Thoracic aorta (tissue), 2 donors: ENCODE results near the gene SLC44A3. TPM values are rescaled to one million over a fixed set of nuclear protein-coding genes. Genes with fewer than 3 reads are reported as not detected.

ENCODE experiments used
- ATAC-seq: fragments of 150-250 bp; one replicate; pipeline ENCODE4 v1.8.0; 2017; ENCODE audit warnings: low read depth; ENCODE audit not compliant: insufficient number of reproducible peaks, low FRiP score
- DNase-seq: peaks from one replicate; pipeline ENCODE4 v3.0.0-alpha.2; 2020; ENCODE audit warnings: low spot score
- H3K27ac ChIP-seq, 2 donors: fragments of 200-600 bp; sonication (generic); 1 replicate in 1 of 2; 2 replicates in 1 of 2; pipeline ENCODE4 v1.5.1; 2016; ENCODE audit warnings: mild to moderate bottlenecking in 2 of 2, moderate library complexity in 2 of 2
- H3K27me3 ChIP-seq: fragments of 200-600 bp; sonication (generic); replicated peaks from 2 replicates; pipeline ENCODE4 v1.6.0; 2016; ENCODE audit warnings: mild to moderate bottlenecking; ENCODE audit not compliant: insufficient read depth
- H3K36me3 ChIP-seq: fragments of 200-600 bp; sonication (generic); one replicate; pipeline ENCODE4 v1.5.1; 2016
- H3K4me1 ChIP-seq, 2 donors: fragments of 200-600 bp; sonication (generic); 1 replicate in 1 of 2; 2 replicates in 1 of 2; pipeline versions ENCODE4 v1.5.1 to v1.6.0; 2016; ENCODE audit warnings: low read depth in 2 of 2, mild to moderate bottlenecking in 1 of 2; ENCODE audit not compliant: control insufficient read depth in 1 of 2
- H3K4me3 ChIP-seq: fragments of 200-600 bp; sonication (generic); 2 replicates; pipeline ENCODE4 v1.5.1; 2016; ENCODE audit warnings: mild to moderate bottlenecking
- H3K9me3 ChIP-seq: fragments of 200-600 bp; sonication (generic); 2 replicates; pipeline ENCODE4 v1.5.1; 2016
- total RNA-seq, 2 donors: library from RNA; depleted of rRNA; stranded (reverse); fragments of >200 nt; gene quantifications; one replicate each; pipeline versions ENCODE4 v1.1.0 to v1.2.3, GENCODE V29; 2016
- TF ChIP-seq, protein P1 (sequence below): fragments of 200-600 bp; sonication (generic); IDR thresholded peaks from one replicate; pipeline ENCODE4 v1.5.1; 2019; ENCODE audit warnings: antibody characterized with exemption

The SLC44A3 gene
- total RNA-seq, 2 donors from 2014 or later: 2.5 to 3.7 TPM

DNA sequence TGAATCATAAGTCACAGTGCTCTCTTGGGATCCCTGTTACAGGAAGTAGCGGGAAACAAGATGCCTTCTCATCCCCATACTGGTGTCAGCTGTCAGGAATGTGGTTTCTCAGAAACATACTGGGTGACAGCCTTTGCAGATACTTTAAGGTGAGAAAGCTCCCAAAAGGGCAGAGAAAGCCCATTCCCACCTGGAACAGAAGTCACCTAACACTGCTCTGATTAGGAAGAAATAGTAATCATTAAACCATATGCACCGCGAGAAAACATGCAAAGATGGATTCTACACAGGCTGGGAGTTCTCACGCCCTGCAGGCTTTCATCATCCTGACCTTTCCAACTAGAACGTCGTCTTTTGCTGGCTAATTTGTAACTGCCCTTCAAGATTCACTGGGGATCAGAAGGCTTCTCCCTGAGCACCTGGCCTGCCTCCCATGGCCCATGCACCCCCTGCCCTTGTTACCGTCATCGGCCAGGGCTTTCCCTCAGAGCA is 46.2 kb upstream of the SLC44A3 start:
- H3K9me3 ChIP-seq: no peaks in the 10 kb centered on the region
- no peak for ATAC-seq
- H3K27me3 ChIP-seq: no peaks in the 10 kb centered on the region
- DNase-seq: no peak
- TF ChIP-seq, protein P1, sequence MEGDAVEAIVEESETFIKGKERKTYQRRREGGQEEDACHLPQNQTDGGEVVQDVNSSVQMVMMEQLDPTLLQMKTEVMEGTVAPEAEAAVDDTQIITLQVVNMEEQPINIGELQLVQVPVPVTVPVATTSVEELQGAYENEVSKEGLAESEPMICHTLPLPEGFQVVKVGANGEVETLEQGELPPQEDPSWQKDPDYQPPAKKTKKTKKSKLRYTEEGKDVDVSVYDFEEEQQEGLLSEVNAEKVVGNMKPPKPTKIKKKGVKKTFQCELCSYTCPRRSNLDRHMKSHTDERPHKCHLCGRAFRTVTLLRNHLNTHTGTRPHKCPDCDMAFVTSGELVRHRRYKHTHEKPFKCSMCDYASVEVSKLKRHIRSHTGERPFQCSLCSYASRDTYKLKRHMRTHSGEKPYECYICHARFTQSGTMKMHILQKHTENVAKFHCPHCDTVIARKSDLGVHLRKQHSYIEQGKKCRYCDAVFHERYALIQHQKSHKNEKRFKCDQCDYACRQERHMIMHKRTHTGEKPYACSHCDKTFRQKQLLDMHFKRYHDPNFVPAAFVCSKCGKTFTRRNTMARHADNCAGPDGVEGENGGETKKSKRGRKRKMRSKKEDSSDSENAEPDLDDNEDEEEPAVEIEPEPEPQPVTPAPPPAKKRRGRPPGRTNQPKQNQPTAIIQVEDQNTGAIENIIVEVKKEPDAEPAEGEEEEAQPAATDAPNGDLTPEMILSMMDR: no peak
- H3K4me3 ChIP-seq: no peak overlapping the region
- H3K36me3 ChIP-seq: no peaks in the 10 kb centered on the region
- no peaks in the 10 kb centered on the region for H3K4me1 ChIP-seq
- no peak overlapping the region for H3K27ac ChIP-seq

DNA sequence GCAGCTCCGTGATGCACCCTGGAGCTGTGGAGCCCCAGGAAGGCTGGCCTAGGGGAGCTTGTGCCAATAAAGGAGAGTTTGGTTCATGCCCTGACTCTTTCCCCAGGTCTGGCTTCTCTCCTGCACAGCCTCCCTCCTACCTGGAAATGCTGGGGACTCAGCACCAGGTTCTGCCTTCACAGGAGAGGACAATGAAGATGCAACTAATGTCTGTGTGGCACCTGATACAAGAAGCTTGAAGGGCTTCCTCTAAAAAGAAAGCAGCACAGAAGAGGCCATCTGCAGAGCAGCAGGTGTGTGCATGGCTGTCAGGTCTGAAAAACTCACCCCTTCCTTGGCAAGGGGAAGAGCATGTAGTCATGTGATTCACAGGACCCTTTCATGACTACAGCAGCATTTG is 43.7 kb upstream of the SLC44A3 start:
- Histone ChIP-seq H3K4me3 (no peak overlapping the region), H3K27me3 (no peaks in the 10 kb centered on the region), H3K36me3 (no peaks in the 10 kb centered on the region), H3K4me1 (no peaks in the 10 kb centered on the region), H3K9me3 (no peaks in the 10 kb centered on the region), H3K27ac (no peak overlapping the region)
- ATAC-seq: no peak
- DNase-seq: no peak
- TF ChIP-seq, protein P1: no peak

DNA sequence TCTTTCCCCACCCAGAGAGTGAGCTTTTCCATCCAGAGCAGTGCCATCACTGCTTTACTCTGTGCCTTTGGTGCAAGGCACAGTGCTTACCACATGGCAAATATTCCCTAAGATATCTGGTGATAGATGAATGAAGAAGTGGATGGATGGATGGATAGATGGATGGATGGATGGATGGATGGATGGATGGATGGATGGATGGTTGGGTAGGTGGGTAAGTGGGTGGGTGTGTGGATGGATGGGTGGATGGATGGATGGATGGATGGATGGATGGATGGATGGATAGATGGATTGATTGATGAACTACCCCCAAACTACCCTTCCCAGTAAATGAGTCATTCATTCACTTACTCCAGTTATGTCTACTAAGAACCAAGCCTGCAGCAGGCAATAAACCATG is 42.9 kb upstream of the SLC44A3 start:
- Histone ChIP-seq H3K27ac (no peak overlapping the region), H3K36me3 (no peaks in the 10 kb centered on the region), H3K27me3 (no peaks in the 10 kb centered on the region), H3K4me1 (no peaks in the 10 kb centered on the region), H3K4me3 (no peak overlapping the region), H3K9me3 (no peaks in the 10 kb centered on the region)
- TF ChIP-seq, protein P1: no peak
- no peak for ATAC-seq
- no peak for DNase-seq

DNA sequence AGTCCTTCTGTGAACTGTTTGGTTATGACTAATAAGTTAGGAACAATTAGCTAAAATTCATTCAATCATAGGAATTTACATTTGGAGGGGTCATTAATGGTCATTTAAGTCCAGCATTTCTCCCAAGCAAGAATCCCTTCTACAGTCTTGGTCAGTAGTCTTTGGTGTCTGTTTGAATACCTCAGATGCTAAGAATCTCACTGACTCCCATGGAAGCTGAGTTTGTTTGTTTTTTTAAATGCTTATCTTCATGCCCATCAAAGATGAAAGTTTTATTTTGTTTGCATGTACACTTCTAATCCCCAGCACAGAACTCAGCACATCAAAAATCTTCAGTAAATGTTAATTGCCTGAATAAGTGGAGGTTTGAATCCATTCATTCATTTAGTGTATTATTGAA is 41.3 kb upstream of the SLC44A3 start:
- DNase-seq (no peak), ATAC-seq (no peak)
- H3K4me1 ChIP-seq: peaks cover 5 to 12% of the 10 kb centered on the region in 2 donors
- no peaks in the 10 kb centered on the region for H3K9me3 ChIP-seq
- no peaks in the 10 kb centered on the region for H3K36me3 ChIP-seq
- H3K27me3 ChIP-seq: no peaks in the 10 kb centered on the region
- TF ChIP-seq, protein P1: no peak
- H3K27ac ChIP-seq: no peak overlapping the region
- H3K4me3 ChIP-seq: no peak overlapping the region

DNA sequence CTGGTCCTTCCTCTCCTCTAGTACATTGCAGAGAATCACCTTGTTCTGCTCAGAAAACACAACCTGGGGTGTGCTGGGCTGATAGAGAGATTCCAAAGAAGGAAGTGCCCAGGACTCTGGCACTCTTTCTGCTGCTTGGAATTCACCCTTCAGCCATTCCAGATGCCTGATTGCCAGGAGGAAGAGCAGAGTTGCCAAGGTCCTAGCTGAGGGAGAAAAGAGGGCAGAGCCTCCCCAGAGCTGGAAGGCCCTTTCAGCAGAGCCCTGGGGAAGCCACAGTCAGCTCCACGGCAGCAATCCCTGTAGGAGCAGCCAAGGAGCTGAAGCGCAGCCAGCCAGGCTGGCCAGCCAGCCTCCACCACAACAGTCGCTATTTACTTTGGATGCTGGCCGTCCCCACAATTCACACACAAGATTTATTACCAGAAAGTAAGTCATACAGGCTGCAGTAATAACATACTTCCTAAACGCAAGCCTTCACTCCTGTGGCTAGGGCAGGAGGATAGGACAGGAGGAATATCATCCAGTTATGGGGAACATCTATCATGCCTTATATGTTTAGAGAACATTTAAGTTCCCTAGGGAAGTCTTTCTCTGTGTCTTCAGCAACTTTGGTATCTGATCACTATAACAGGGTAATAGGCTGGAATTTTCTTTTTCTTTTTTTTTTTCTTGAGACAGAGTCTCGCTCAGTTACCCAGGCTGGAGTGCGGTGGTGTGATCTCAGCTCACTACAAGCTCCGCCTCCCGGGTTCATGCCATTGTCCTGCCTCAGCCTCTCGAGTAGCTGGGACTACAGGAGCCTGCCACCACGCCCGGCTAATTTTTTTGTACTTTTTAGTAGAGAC is 36.6 kb upstream of the SLC44A3 start:
- Histone ChIP-seq H3K27me3 (no peaks in the 10 kb centered on the region), H3K4me1 (peaks cover 8 to 32% of the 10 kb centered on the region in 2 donors), H3K36me3 (no peaks in the 10 kb centered on the region), H3K27ac (peak overlapping the region; percentile 85 to 96), H3K9me3 (no peaks in the 10 kb centered on the region), H3K4me3 (peak overlapping the region; percentile 62)
- DNase-seq: peak; percentile 79
- ATAC-seq: peak; percentile 85
- TF ChIP-seq, protein P1: no peak
